T-helper 1 cell treated with Interleukin-12 subunit alpha and Interleukin-12 subunit beta and Interleukin-4 antibody, amounts not matched to agents 30 μg/mL and 1 μg/mL, for 36 hours (primary cell): ENCODE data around the gene SASH1.

Experiments used
- H3K27ac Mint-ChIP-seq: one replicate; pipeline ENCODE4 v1.8.0; 2021; ENCODE audit warnings: mild to moderate bottlenecking, mixed read lengths
- H3K27me3 Mint-ChIP-seq: one replicate; pipeline ENCODE4 v1.8.0; 2021; ENCODE audit warnings: low read depth, mixed read lengths
- H3K36me3 Mint-ChIP-seq: one replicate; pipeline ENCODE4 v1.8.0; 2021; ENCODE audit warnings: low read depth, mixed read lengths
- H3K4me1 Mint-ChIP-seq: one replicate; pipeline ENCODE4 v1.8.0; 2021; ENCODE audit warnings: low read depth, mixed read lengths
- H3K4me3 Mint-ChIP-seq: one replicate; pipeline ENCODE4 v1.8.0; 2021; ENCODE audit warnings: mild to moderate bottlenecking, moderate library complexity, mixed read lengths
- H3K9me3 Mint-ChIP-seq: one replicate; pipeline ENCODE4 v1.8.0; 2021; ENCODE audit warnings: mixed read lengths

Gene SASH1

GRCh38 chr6:148516617-148517016 lies 174.0 kb downstream of the SASH1 start:
- H3K4me3 Mint-ChIP-seq, result no peak overlapping the region
- H3K4me1 Mint-ChIP-seq, result no peaks in the 10 kb centered on the region
- no peak overlapping the region for H3K27ac Mint-ChIP-seq
- peaks cover 10% of the 10 kb centered on the region for H3K27me3 Mint-ChIP-seq
- no peaks in the 10 kb centered on the region for H3K9me3 Mint-ChIP-seq
- no peaks in the 10 kb centered on the region for H3K36me3 Mint-ChIP-seq

- H3K27ac Mint-ChIP-seq, result no peak overlapping the region
- no peaks in the 10 kb centered on the region for H3K9me3 Mint-ChIP-seq
- H3K4me1 Mint-ChIP-seq, result no peaks in the 10 kb centered on the region
- peaks cover 10% of the 10 kb centered on the region for H3K27me3 Mint-ChIP-seq
- no peaks in the 10 kb centered on the region for H3K36me3 Mint-ChIP-seq
- H3K4me3 Mint-ChIP-seq, result no peak overlapping the region
Observed at GRCh38 chr6:148517470-148517869, 174.8 kb downstream of the SASH1 start.

- no peaks in the 10 kb centered on the region for H3K9me3 Mint-ChIP-seq
- H3K4me1 Mint-ChIP-seq, result no peaks in the 10 kb centered on the region
- H3K27me3 Mint-ChIP-seq, result peaks cover 2% of the 10 kb centered on the region
- no peak overlapping the region for H3K27ac Mint-ChIP-seq
- no peaks in the 10 kb centered on the region for H3K36me3 Mint-ChIP-seq
- no peak overlapping the region for H3K4me3 Mint-ChIP-seq
Observed at GRCh38 chr6:148518511-148519156, 176.0 kb downstream of the SASH1 start.

GRCh38 chr6:148520109-148520841 lies 177.6 kb downstream of the SASH1 start:
- no peaks in the 10 kb centered on the region for H3K9me3 Mint-ChIP-seq
- no peaks in the 10 kb centered on the region for H3K4me1 Mint-ChIP-seq
- no peaks in the 10 kb centered on the region for H3K27me3 Mint-ChIP-seq
- no peak overlapping the region for H3K4me3 Mint-ChIP-seq
- no peaks in the 10 kb centered on the region for H3K36me3 Mint-ChIP-seq
- peak overlapping the region; percentile 18 for H3K27ac Mint-ChIP-seq

GRCh38 chr6:148521158-148521557 lies 178.5 kb downstream of the SASH1 start:
- Mint-ChIP-seq H3K36me3 (no peaks in the 10 kb centered on the region), H3K4me1 (no peaks in the 10 kb centered on the region), H3K9me3 (no peaks in the 10 kb centered on the region), H3K27me3 (no peaks in the 10 kb centered on the region), H3K27ac (no peak overlapping the region), H3K4me3 (no peak overlapping the region)

- Mint-ChIP-seq H3K27ac (no peak overlapping the region), H3K36me3 (no peaks in the 10 kb centered on the region), H3K4me1 (no peaks in the 10 kb centered on the region), H3K4me3 (no peak overlapping the region), H3K27me3 (no peaks in the 10 kb centered on the region), H3K9me3 (no peaks in the 10 kb centered on the region)
Observed at GRCh38 chr6:148521586-148521985, 178.9 kb downstream of the SASH1 start.

- no peaks in the 10 kb centered on the region for H3K36me3 Mint-ChIP-seq
- no peaks in the 10 kb centered on the region for H3K4me1 Mint-ChIP-seq
Observed at GRCh38 chr6:148523048-148523447, 180.4 kb downstream of the SASH1 start.

GRCh38 chr6:148523551-148523950 lies 180.9 kb downstream of the SASH1 start:
- no peaks in the 10 kb centered on the region for H3K36me3 Mint-ChIP-seq
- no peak overlapping the region for H3K4me3 Mint-ChIP-seq
- H3K27me3 Mint-ChIP-seq, result no peaks in the 10 kb centered on the region
- no peak overlapping the region for H3K27ac Mint-ChIP-seq
- H3K9me3 Mint-ChIP-seq, result no peaks in the 10 kb centered on the region
- H3K4me1 Mint-ChIP-seq, result no peaks in the 10 kb centered on the region

More at GRCh38 chr6:148523048-148523447, 180.4 kb downstream of the SASH1 start:
- no peak overlapping the region for H3K27ac Mint-ChIP-seq
- no peaks in the 10 kb centered on the region for H3K27me3 Mint-ChIP-seq
- no peak overlapping the region for H3K4me3 Mint-ChIP-seq
- no peaks in the 10 kb centered on the region for H3K9me3 Mint-ChIP-seq

GRCh38 chr6:148524471-148524882 lies 181.8 kb downstream of the SASH1 start:
- H3K36me3 Mint-ChIP-seq, result no peaks in the 10 kb centered on the region
- no peaks in the 10 kb centered on the region for H3K9me3 Mint-ChIP-seq
- H3K27ac Mint-ChIP-seq, result no peak overlapping the region
- no peaks in the 10 kb centered on the region for H3K4me1 Mint-ChIP-seq
- no peak overlapping the region for H3K4me3 Mint-ChIP-seq
- no peaks in the 10 kb centered on the region for H3K27me3 Mint-ChIP-seq

- Mint-ChIP-seq H3K4me3 (no peak overlapping the region), H3K27me3 (no peaks in the 10 kb centered on the region), H3K9me3 (no peaks in the 10 kb centered on the region), H3K36me3 (no peaks in the 10 kb centered on the region), H3K27ac (no peak overlapping the region), H3K4me1 (no peaks in the 10 kb centered on the region)
Observed at GRCh38 chr6:148524976-148525375, 182.3 kb downstream of the SASH1 start.

GRCh38 chr6:148525453-148525852 lies 182.8 kb downstream of the SASH1 start:
- no peaks in the 10 kb centered on the region for H3K36me3 Mint-ChIP-seq
- no peaks in the 10 kb centered on the region for H3K27me3 Mint-ChIP-seq
- H3K4me1 Mint-ChIP-seq, result no peaks in the 10 kb centered on the region
- H3K9me3 Mint-ChIP-seq, result no peaks in the 10 kb centered on the region
- H3K27ac Mint-ChIP-seq, result no peak overlapping the region
- H3K4me3 Mint-ChIP-seq, result no peak overlapping the region

GRCh38 chr6:148526145-148526544 lies 183.5 kb downstream of the SASH1 start:
- no peaks in the 10 kb centered on the region for H3K9me3 Mint-ChIP-seq
- H3K36me3 Mint-ChIP-seq, result no peaks in the 10 kb centered on the region
- no peak overlapping the region for H3K27ac Mint-ChIP-seq
- no peaks in the 10 kb centered on the region for H3K27me3 Mint-ChIP-seq
- no peak overlapping the region for H3K4me3 Mint-ChIP-seq
- H3K4me1 Mint-ChIP-seq, result no peaks in the 10 kb centered on the region

GRCh38 chr6:148528292-148528691 lies 185.7 kb downstream of the SASH1 start:
- Mint-ChIP-seq H3K27ac (no peak overlapping the region), H3K4me1 (no peaks in the 10 kb centered on the region), H3K36me3 (no peaks in the 10 kb centered on the region), H3K9me3 (no peaks in the 10 kb centered on the region), H3K27me3 (no peaks in the 10 kb centered on the region), H3K4me3 (no peak overlapping the region)

GRCh38 chr6:148529010-148529409 lies 186.4 kb downstream of the SASH1 start:
- H3K4me3 Mint-ChIP-seq, result no peak overlapping the region
- H3K4me1 Mint-ChIP-seq, result no peaks in the 10 kb centered on the region
- no peaks in the 10 kb centered on the region for H3K9me3 Mint-ChIP-seq
- H3K27ac Mint-ChIP-seq, result no peak overlapping the region
- H3K36me3 Mint-ChIP-seq, result no peaks in the 10 kb centered on the region
- no peaks in the 10 kb centered on the region for H3K27me3 Mint-ChIP-seq

- Mint-ChIP-seq H3K9me3 (no peaks in the 10 kb centered on the region), H3K27ac (no peak overlapping the region), H3K36me3 (no peaks in the 10 kb centered on the region), H3K4me1 (no peaks in the 10 kb centered on the region), H3K27me3 (no peaks in the 10 kb centered on the region), H3K4me3 (no peak overlapping the region)
Observed at GRCh38 chr6:148530394-148530953, 187.8 kb downstream of the SASH1 start.
